OCI-LY7 (cell line): ENCODE measurements around the gene COQ8A. TPM values are rescaled to one million over a fixed set of nuclear protein-coding genes. Genes with fewer than 3 reads are reported as not detected.

Source experiments
- BruUV-seq: library from RNA; stranded (reverse); fragments of 400-500 nt; replicated peaks from 2 replicates; lab custom pipeline; 2021; lab: Mats Ljungman, UMichigan
- CTCF ChIA-PET: fragments of 300-600 bp; sonication (Branson Sonifier 250); formaldehyde crosslinking; loops from one replicate; lab custom pipeline; 2022; ENCODE audit warnings: antibody characterized with exemption; ENCODE audit not compliant: unreplicated experiment; lab: Charles Lee
- POLR2A ChIA-PET: fragments of 300-600 bp; sonication (Branson Sonifier 250); formaldehyde crosslinking; loops from one replicate; lab custom pipeline; 2022; ENCODE audit warnings: antibody characterized with exemption; lab: Charles Lee
- DNase-seq: peaks from one replicate; pipeline ENCODE4 v3.0.0-alpha.2; 2015; ENCODE audit warnings: low spot score
- H2AFZ ChIP-seq: fragments of 200-600 bp; sonication (generic), shearing (Covaris generic); 2 replicates; pipeline ENCODE4 v1.6.1; 2014; ENCODE audit warnings: mild to moderate bottlenecking, antibody characterized with exemption, low read length, moderate library complexity
- H3K27ac ChIP-seq: fragments of 200-600 bp; sonication (generic); 2 replicates; pipeline ENCODE4 v1.5.1; 2014; ENCODE audit warnings: mixed run types, low read depth, mild to moderate bottlenecking, moderate library complexity, low read length, inconsistent platforms; ENCODE audit not compliant: poor library complexity, severe bottlenecking
- H3K36me3 ChIP-seq: fragments of 200-600 bp; sonication (generic); 2 replicates; pipeline ENCODE4 v1.6.1; 2014; ENCODE audit warnings: mild to moderate bottlenecking, antibody characterized with exemption, low read length, moderate library complexity, mixed read lengths; ENCODE audit not compliant: insufficient read depth
- H3K4me1 ChIP-seq: fragments of 200-600 bp; sonication (generic); 2 replicates; pipeline ENCODE4 v1.5.1; 2014; ENCODE audit warnings: mild to moderate bottlenecking, low read length; ENCODE audit not compliant: insufficient read depth, poor library complexity, severe bottlenecking
- H3K4me2 ChIP-seq: fragments of 200-600 bp; sonication (generic); 2 replicates; pipeline ENCODE4 v1.6.1; 2014; ENCODE audit warnings: mild to moderate bottlenecking, low read length
- H3K4me3 ChIP-seq: fragments of 200-600 bp; sonication (generic); 2 replicates; pipeline ENCODE4 v1.5.1; 2014; ENCODE audit warnings: mild to moderate bottlenecking, low read depth, low read length; ENCODE audit not compliant: poor library complexity, severe bottlenecking
- H3K79me2 ChIP-seq: fragments of 200-600 bp; sonication (generic); 2 replicates; pipeline ENCODE4 v1.6.1; 2016; ENCODE audit warnings: low read depth, mild to moderate bottlenecking, low read length, moderate library complexity, mixed read lengths; ENCODE audit not compliant: insufficient read depth
- H3K9me2 ChIP-seq: fragments of 200-600 bp; sonication (generic); 2 replicates; pipeline ENCODE4 v1.6.1; 2016; ENCODE audit warnings: mild to moderate bottlenecking, low read length, mixed read lengths; ENCODE audit not compliant: insufficient read depth
- H3K9me3 ChIP-seq: fragments of 200-600 bp; sonication (generic); 2 replicates; pipeline ENCODE4 v1.6.1; 2014; ENCODE audit warnings: mild to moderate bottlenecking, mixed run types, low read length, mixed read lengths
- H4K20me1 ChIP-seq: fragments of 200-600 bp; sonication (generic); 2 replicates; pipeline ENCODE4 v1.6.1; 2014; ENCODE audit warnings: mild to moderate bottlenecking, antibody characterized with exemption, low read length, moderate library complexity, mixed read lengths; ENCODE audit not compliant: insufficient read depth
- EZH2phosphoT487 ChIP-seq: fragments of 200-600 bp; sonication (generic); IDR thresholded peaks from 2 replicates; pipeline ENCODE4 v1.6.1; 2018; ENCODE audit warnings: low read depth, borderline replicate concordance, mild to moderate bottlenecking, mixed run types, antibody characterized with exemption, low read length, moderate library complexity, mixed read lengths
- intact Hi-C: fragments of 100-400 bp; cut with micrococcal nuclease; formaldehyde crosslinking; loops from one replicate; pipeline ENCODE4 v1.10.0; 2022; ENCODE audit not compliant: unreplicated experiment
- total RNA-seq, 2 experiments: library from RNA; depleted of rRNA in 1 of 2; stranded (reverse); fragments of >200 nt in 1 of 2; shearing (Covaris generic) in 1 of 2; gene quantifications; 2 replicates each; pipeline ENCODE4 v1.2.3, GENCODE V29; 2014 to 2022
- TF ChIP-seq, protein P1 (sequence below): fragments of 200-600 bp; sonication (generic); conservative IDR thresholded peaks from 2 replicates; pipeline ENCODE4 v1.5.1; 2014; ENCODE audit warnings: mild to moderate bottlenecking, antibody characterized with exemption, low read length, moderate library complexity, mixed read lengths

Gene COQ8A
- total RNA-seq, 2 experiments from 2014 or later, result 19.4 to 19.6 TPM

DNA sequence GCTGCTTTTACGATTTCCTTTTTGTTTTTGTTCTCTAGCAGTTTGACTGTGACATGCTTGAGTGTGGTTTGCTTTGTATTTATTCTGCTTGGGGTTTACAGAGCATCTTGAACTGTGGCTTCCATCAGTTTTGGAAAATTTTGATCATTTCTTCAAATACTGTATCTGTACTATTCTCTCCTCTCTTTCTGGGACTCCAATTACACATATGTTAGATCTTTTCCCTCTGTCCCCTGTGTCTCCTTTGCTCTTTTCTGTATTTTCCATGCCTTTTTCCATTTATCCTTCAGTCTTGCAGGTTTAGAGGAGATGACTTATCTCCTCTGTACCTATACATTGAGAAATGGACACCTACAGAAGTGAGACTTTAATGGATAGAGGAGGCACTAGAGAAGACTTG is 31.7 kb downstream of the COQ8A start:
- H3K4me3 ChIP-seq, result no peak overlapping the region
- H2AFZ ChIP-seq, result no peak overlapping the region
- no peak for DNase-seq
- no TSS peak for BruUV-seq
- CTCF ChIA-PET, result no interaction called here
- TF ChIP-seq EZH2phosphoT487, result no peak
- TF ChIP-seq, protein P1, sequence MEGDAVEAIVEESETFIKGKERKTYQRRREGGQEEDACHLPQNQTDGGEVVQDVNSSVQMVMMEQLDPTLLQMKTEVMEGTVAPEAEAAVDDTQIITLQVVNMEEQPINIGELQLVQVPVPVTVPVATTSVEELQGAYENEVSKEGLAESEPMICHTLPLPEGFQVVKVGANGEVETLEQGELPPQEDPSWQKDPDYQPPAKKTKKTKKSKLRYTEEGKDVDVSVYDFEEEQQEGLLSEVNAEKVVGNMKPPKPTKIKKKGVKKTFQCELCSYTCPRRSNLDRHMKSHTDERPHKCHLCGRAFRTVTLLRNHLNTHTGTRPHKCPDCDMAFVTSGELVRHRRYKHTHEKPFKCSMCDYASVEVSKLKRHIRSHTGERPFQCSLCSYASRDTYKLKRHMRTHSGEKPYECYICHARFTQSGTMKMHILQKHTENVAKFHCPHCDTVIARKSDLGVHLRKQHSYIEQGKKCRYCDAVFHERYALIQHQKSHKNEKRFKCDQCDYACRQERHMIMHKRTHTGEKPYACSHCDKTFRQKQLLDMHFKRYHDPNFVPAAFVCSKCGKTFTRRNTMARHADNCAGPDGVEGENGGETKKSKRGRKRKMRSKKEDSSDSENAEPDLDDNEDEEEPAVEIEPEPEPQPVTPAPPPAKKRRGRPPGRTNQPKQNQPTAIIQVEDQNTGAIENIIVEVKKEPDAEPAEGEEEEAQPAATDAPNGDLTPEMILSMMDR, result no peak
- H3K4me2 ChIP-seq, result no peak overlapping the region
- no peaks in the 10 kb centered on the region for H3K79me2 ChIP-seq
- intact Hi-C loops, result no loop called here
- no peaks in the 10 kb centered on the region for H3K36me3 ChIP-seq
- no peaks in the 10 kb centered on the region for H4K20me1 ChIP-seq
- no peaks in the 10 kb centered on the region for H3K9me3 ChIP-seq
- POLR2A ChIA-PET, result no interaction called here
- H3K27ac ChIP-seq, result no peak overlapping the region
- no peaks in the 10 kb centered on the region for H3K4me1 ChIP-seq
- H3K9me2 ChIP-seq, result no peaks in the 10 kb centered on the region

DNA sequence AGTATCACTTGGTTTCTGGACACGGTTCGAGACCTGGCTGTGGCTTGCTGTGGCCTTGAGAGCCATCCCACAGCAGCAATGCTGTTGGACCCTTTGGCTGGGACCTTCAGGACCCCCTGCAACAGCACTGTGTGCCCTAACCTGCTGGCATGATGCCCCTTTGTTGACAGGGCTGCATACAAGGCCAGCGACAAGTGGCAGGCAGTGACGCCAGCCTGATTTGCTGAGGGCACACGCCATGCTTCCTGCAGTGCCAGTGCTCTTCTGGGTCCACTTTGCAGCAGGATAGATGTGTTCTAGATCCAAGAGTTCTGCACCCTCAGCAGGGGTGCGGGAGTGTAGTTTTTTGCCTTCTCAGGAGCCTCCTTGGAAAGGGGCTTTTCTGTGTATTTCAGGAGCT is 32.8 kb downstream of the COQ8A start:
- no TSS peak for BruUV-seq
- POLR2A ChIA-PET, result no interaction called here

DNA sequence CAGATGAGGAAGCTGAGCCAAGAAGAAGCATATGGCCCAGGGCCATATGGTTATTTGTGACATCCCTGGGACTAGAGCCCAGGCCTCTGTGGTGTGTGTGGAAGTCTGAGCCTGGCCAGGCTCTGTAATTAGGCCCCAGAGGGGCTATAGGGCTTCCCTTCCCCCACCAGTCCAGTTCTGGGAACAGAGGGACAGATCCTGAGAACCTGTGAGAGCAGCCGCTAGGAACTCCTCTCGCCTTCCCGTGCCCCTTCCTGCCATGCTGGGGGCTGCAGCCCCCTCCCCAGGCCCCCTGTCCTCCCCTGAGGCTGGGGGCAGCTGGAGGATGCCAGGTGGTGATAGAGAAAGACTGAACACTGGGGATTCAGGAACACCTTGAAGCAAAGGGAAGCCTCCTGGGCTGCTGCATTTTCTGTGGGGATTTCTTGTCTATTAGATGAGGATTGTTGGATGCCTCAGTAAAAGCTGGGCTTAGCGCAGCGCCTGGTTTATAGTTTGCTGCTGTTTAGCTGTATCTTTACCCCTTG is 33.3 kb downstream of the COQ8A start:
- Histone ChIP-seq H3K9me2 (no peaks in the 10 kb centered on the region), H3K4me3 (no peak overlapping the region), H2AFZ (no peak overlapping the region), H3K4me2 (no peak overlapping the region), H4K20me1 (no peaks in the 10 kb centered on the region), H3K79me2 (no peaks in the 10 kb centered on the region), H3K4me1 (no peaks in the 10 kb centered on the region), H3K9me3 (no peaks in the 10 kb centered on the region), H3K36me3 (no peaks in the 10 kb centered on the region), H3K27ac (no peak overlapping the region)
- DNase-seq, result no peak
- POLR2A ChIA-PET, result no interaction called here
- BruUV-seq, result no TSS peak
- CTCF ChIA-PET, result no interaction called here
- intact Hi-C loops, result no loop called here
- TF ChIP-seq, protein P1, result no peak
- no peak for TF ChIP-seq EZH2phosphoT487

More for the DNA sequence above, 32.8 kb downstream of the COQ8A start:
- Histone ChIP-seq H3K36me3 (no peaks in the 10 kb centered on the region), H3K9me2 (no peaks in the 10 kb centered on the region), H3K4me2 (no peak overlapping the region), H3K4me3 (no peak overlapping the region), H2AFZ (no peak overlapping the region), H3K9me3 (no peaks in the 10 kb centered on the region), H3K27ac (no peak overlapping the region), H4K20me1 (no peaks in the 10 kb centered on the region), H3K79me2 (no peaks in the 10 kb centered on the region), H3K4me1 (no peaks in the 10 kb centered on the region)
- no peak for TF ChIP-seq EZH2phosphoT487
- TF ChIP-seq, protein P1, result no peak
- intact Hi-C loops, result no loop called here
- DNase-seq, result no peak
- CTCF ChIA-PET, result no interaction called here
